Lung (tissue), 12 donors: Measurements from ENCODE around the gene DYNLT5. TPM values are rescaled to one million over a fixed set of nuclear protein-coding genes. Genes with fewer than 3 reads are reported as not detected.

Experiments used
- ATAC-seq: fragments of 200-7000 bp; cut with Tn5 transposase; one replicate; pipeline ENCODE4 v1.9.1; 2020; ENCODE audit warnings: moderate number of reproducible peaks; ENCODE audit not compliant: insufficient read depth, low FRiP score
- DNase-seq, 3 donors: peaks; one replicate each; pipeline ENCODE4 v3.0.0-alpha.2; 2013 to 2017
- H3K27ac ChIP-seq, 2 donors: one replicate each; pipeline ENCODE4 v1.5.1; 2013; ENCODE audit warnings: mild to moderate bottlenecking in 2 of 2, moderate library complexity in 2 of 2, control low read depth in 1 of 2, inconsistent platforms in 1 of 2, low read depth in 1 of 2, low read length in 1 of 2
- H3K27me3 ChIP-seq, 3 donors: one replicate each; pipeline ENCODE4 v1.5.1; 2013; ENCODE audit warnings: low read length in 2 of 3; ENCODE audit not compliant: control insufficient read depth in 3 of 3, insufficient read depth in 3 of 3
- H3K36me3 ChIP-seq, 4 donors: one replicate each; pipeline ENCODE4 v1.5.1; 2013; ENCODE audit warnings: low read length in 4 of 4, mild to moderate bottlenecking in 1 of 4, moderate library complexity in 1 of 4; ENCODE audit not compliant: control insufficient read depth in 4 of 4, insufficient read depth in 4 of 4
- H3K4me1 ChIP-seq, 5 donors: one replicate each; pipeline ENCODE4 v1.5.1; 2013; ENCODE audit warnings: low read length in 5 of 5, mild to moderate bottlenecking in 2 of 5, moderate library complexity in 1 of 5; ENCODE audit not compliant: control insufficient read depth in 5 of 5, insufficient read depth in 5 of 5
- H3K4me3 ChIP-seq: one replicate; pipeline ENCODE4 v1.5.1; 2013; ENCODE audit warnings: mild to moderate bottlenecking, control low read depth, moderate library complexity
- H3K9ac ChIP-seq, 2 donors: one replicate each; pipeline ENCODE4 v1.5.1; 2013; ENCODE audit warnings: low read length in 2 of 2, control low read depth in 1 of 2; ENCODE audit not compliant: insufficient read depth in 1 of 2
- H3K9me3 ChIP-seq, 4 donors: one replicate each; pipeline ENCODE4 v1.5.1; 2013; ENCODE audit warnings: low read length in 3 of 4, mild to moderate bottlenecking in 1 of 4, moderate library complexity in 1 of 4; ENCODE audit not compliant: control insufficient read depth in 4 of 4, insufficient read depth in 3 of 4
- WGBS, 2 donors: extraction: QIAGEN DNeasy Blood & Tissue Kit; methylation state at CpG; one replicate each; pipeline ENCODE4 v1.1.7; 2013; 5-methylcytosine and 5-hydroxymethylcytosine counted together
- polyA plus RNA-seq, 2 donors: library from polyadenylated mRNA; stranded (reverse); fragments of 200-250 nt; gene quantifications; one replicate each; pipeline ENCODE4 v1.2.1, GENCODE V29; 2013
- total RNA-seq, 2 donors: library from RNA; depleted of rRNA in 1 of 2; stranded (reverse); fragments of >200 nt in 1 of 2; gene quantifications; one replicate each; pipeline ENCODE4 v1.2.1, GENCODE V29; 2014 to 2021
- TF ChIP-seq, protein P1 (sequence below): IDR thresholded peaks from 2 replicates; pipeline ENCODE4 v1.5.1; 2012; ENCODE audit warnings: mild to moderate bottlenecking; ENCODE audit errors: control extremely low read depth, extremely low read depth
- donor health status: control.
- donor health status: control.
- donor health status: Bipolar disorder and iron deficiency.
- donor health status: healthy.
- donor health status: DM: yes; HTN: yes; CAD: no.

The DYNLT5 gene
- total and polyA plus RNA-seq, 4 donors = 3.0 to 29.3 (median 7.8) TPM

DNA sequence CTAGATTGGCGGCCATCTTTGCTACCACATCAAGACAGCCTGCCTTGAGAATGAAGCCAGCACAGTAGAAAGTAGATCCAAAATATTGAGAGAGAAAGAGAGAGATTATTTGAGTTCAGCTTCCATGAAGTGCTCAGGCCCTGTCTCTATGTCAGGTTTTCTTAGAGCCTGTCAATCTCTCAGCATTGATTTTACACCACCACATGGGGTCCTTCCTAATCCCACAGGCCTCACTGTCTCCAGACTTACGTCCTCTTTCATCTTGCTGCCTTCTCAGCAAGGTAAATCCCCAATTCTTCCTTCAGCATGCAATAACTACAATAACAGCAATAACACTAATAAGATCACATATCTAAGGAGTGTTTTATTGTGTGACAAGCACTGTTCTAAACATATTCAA is 21.0 kb downstream of the DYNLT5 start:
- Histone ChIP-seq H3K4me1 (no peaks in the 10 kb centered on the region), H3K9me3 (no peaks in the 10 kb centered on the region), H3K27me3 (no peaks in the 10 kb centered on the region), H3K36me3 (peaks cover 0 to 8% (median 0%) of the 10 kb centered on the region in 4 donors), H3K4me3 (no peak overlapping the region), H3K27ac (no peak overlapping the region), H3K9ac (no peak overlapping the region)
- TF ChIP-seq, protein P1, sequence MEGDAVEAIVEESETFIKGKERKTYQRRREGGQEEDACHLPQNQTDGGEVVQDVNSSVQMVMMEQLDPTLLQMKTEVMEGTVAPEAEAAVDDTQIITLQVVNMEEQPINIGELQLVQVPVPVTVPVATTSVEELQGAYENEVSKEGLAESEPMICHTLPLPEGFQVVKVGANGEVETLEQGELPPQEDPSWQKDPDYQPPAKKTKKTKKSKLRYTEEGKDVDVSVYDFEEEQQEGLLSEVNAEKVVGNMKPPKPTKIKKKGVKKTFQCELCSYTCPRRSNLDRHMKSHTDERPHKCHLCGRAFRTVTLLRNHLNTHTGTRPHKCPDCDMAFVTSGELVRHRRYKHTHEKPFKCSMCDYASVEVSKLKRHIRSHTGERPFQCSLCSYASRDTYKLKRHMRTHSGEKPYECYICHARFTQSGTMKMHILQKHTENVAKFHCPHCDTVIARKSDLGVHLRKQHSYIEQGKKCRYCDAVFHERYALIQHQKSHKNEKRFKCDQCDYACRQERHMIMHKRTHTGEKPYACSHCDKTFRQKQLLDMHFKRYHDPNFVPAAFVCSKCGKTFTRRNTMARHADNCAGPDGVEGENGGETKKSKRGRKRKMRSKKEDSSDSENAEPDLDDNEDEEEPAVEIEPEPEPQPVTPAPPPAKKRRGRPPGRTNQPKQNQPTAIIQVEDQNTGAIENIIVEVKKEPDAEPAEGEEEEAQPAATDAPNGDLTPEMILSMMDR = no peak
- no peak for DNase-seq
- no peak for ATAC-seq
- WGBS, 2 donors = 94 to 95% methylated on average over 2 of the region's 2 CpGs

DNA sequence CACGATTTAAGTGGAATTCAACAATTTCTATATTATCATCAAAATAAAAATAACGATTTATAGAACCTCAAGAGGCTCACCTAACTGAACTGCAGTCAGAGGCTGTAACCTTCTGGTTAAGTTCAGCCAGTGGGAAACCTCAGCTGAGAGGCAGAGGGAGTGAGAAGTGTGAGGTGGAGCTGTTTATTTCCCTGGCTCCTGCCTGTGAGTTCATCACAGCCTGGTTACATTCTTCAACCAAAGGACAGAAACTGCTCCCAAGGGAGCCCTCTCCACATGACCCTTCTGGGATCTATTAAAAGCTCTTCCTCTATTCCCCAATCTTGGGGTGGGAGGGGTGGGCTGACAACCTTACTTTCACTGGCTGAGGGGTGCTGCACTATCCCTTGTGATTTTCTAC is 22.2 kb downstream of the DYNLT5 start:
- TF ChIP-seq, protein P1 = no peak

DNA sequence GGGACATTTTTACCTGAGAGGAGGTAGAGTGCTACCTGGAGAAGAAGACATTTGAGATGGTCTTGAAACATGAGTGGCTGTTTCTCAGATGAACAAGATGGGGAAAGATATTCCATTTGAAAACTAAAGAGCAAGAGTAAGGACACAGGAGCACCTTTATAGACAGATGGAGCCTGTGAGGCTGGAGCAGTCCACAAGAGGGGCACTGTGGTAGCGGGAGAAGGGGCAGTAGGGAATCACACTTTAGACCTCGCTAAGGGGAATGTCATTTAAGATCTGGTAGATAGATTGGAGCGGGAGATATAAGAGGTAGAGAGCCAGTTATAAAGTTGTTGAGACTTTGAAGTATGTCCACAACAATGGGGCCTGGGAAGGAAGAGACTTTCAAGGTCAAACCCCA is 23.4 kb downstream of the DYNLT5 start:
- Histone ChIP-seq H3K27ac (no peak overlapping the region), H3K9ac (no peak overlapping the region), H3K4me1 (no peaks in the 10 kb centered on the region), H3K27me3 (no peaks in the 10 kb centered on the region), H3K4me3 (no peak overlapping the region), H3K9me3 (no peaks in the 10 kb centered on the region), H3K36me3 (peaks cover 0 to 8% (median 0%) of the 10 kb centered on the region in 4 donors)
- ATAC-seq (no peak), DNase-seq (no peak)
- 86 to 92% methylated on average over 3 of the region's 3 CpGs for WGBS, 2 donors
- TF ChIP-seq, protein P1 = no peak

More for the DNA sequence above, 22.2 kb downstream of the DYNLT5 start:
- H3K4me1 ChIP-seq = no peaks in the 10 kb centered on the region
- no peaks in the 10 kb centered on the region for H3K9me3 ChIP-seq
- WGBS, 2 donors = 82 to 85% methylated on average over 2 of the region's 2 CpGs
- H3K9ac ChIP-seq = no peak overlapping the region
- no peak overlapping the region for H3K27ac ChIP-seq
- DNase-seq (no peak), ATAC-seq (no peak)
- H3K36me3 ChIP-seq = peaks cover 0 to 8% (median 0%) of the 10 kb centered on the region in 4 donors
- no peak overlapping the region for H3K4me3 ChIP-seq
- no peaks in the 10 kb centered on the region for H3K27me3 ChIP-seq

DNA sequence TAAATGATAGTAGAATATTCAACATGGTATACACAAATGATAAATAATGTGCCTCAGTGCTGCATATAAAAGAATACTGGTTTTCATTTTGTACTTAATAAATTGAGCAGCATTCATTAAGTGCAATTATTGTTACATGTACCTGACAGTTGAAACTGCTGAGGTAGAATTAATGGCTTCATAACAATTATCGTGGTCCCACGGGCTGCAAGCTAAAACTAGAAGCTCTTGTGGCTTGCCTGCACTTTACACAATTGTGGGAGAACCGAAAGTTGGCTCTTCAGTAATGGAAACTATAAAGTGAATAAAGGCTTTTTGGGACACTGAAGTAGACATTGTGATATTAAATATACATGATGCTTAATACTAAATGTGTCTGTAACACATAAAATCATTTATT is 25.6 kb downstream of the DYNLT5 start:
- Histone ChIP-seq H3K36me3 (peaks cover 0 to 4% (median 0%) of the 10 kb centered on the region in 4 donors), H3K4me3 (no peak overlapping the region), H3K9ac (no peak overlapping the region), H3K27ac (no peak overlapping the region), H3K27me3 (no peaks in the 10 kb centered on the region), H3K9me3 (no peaks in the 10 kb centered on the region), H3K4me1 (no peaks in the 10 kb centered on the region)
- DNase-seq (no peak), ATAC-seq (no peak)
- WGBS, 2 donors = 78 to 86% methylated on average over 3 of the region's 3 CpGs
- TF ChIP-seq, protein P1 = no peak
